ENCODE results near the gene HCN1.
"Not testable (repeated sequence)": the region's sequence is repeated elsewhere in the genome, so short reads cannot be mapped to it uniquely, and the experiment has no call there.

HCN1 gene

DNA sequence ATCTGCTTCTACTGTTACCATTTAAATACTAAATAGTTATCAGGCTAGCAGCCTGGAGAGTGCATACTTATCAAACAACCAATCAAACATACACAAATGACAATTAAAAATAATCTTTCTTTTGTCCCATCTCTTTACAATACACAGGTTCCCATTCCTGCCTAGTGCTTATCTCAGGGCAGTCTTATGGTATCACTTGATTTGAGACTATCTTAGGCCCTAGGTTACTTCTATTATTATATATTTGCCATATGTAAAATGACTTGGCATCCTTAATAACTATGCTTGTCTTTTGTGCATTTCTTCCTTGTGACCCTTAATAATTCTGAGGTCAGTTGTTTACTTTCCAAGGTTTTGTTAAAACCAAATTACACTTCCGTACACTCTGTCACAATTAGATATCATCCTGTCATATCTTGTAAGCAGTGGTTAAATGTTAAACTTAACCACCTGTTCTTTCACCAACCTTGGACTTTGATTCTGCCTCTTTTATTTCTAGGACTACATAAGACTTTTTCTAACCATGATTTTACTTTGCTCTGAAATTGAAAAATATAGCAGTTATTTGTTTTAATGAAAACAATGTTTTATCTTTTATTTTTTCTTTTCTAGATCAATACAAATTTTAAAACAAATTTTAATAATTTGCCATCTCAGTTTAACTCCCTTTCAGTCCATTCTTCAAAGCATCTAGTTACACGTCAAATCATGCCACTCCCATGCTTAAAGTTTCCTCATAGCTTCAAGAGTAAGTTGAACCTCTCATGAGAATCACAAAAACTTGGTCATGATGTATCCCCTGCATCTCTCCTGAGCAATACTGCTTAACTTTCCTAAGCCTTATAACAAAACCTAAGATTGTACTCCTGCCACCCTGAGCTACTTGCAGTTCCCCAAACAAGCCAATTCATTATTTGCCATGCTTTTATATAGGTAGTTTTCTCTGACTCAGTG, 281.3 kb downstream of the HCN1 start:
- DNase-seq, result no peak

DNA sequence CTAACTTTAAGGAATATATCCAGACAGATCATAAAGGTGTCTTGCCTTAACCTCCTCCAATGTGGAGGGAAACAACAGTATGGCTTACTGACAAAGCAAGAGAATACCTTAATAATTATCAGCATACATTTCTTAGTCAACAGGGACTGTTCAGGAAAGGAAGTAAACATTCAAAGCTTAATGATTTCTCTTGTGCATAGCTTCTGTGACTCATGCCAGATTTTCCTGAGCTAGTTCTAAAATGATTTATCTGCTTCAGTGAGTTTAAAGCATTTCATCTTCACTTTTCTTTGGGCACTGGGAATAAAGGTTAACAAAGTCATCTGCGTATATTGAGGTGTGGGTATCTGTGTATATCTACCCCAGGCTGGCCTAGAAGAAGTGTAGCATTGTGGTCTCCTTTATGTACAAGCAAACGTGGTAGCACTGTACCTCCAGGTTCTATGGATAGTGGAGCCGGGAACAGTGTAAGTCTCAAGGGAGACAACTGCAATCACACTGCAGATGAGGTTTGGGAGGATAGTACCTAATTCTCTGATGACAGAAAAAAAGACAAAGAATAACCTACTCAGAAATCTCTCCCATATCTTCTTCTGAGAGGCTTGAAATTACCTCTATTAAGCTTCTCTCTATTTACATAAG, 284.1 kb downstream of the HCN1 start:
- DNase-seq, result no peak

DNA sequence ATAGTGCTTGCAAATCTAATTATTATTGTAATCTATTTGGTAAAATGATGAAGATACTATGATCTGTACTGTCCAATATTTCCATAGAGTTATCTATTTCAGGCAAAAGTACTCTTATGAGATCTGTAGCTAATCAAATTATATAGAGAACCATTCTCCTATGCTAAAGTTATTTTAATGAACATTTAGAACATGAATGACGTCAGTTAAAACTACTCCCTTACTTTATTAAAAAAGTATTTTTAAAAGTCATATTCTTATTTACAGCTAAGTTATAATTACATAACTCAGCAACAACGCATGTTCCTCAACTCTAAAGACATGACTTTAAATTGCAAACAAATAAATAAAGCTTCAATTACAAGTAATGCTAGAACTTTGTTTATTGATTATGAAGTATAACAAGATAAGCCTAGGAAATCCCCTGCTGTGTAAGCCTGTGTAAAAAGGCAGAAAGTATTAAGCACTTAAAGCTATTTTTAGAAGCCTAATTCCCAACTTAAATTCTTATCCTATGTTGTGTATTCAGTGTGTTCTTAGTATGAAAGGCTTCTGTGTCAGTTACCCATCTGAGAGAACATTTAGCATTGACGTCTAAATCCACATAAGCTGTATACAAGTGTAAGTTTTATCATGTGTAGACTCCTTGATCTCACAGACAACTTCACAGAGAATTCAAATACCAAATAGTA, 285.7 kb downstream of the HCN1 start:
- DNase-seq, result no peak

DNA sequence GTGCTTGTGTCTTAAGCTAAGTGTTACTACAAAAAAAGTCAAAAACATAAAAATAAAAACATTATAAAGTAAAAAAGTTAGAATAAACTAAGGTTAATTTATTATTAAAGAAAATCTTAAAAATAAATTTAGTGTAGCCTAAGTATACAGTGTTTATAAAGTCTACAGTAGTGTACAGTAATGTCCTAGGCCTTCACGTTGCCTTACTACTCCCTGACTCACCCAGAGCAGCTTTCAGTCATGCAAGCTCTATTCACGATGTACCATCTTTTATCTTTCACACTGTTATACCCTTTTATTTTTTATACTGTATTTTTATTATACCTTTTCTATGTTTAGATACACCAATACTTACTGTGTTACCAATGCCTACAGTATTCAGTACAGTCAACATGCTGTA, 288.1 kb downstream of the HCN1 start:
- DNase-seq, result no peak

DNA sequence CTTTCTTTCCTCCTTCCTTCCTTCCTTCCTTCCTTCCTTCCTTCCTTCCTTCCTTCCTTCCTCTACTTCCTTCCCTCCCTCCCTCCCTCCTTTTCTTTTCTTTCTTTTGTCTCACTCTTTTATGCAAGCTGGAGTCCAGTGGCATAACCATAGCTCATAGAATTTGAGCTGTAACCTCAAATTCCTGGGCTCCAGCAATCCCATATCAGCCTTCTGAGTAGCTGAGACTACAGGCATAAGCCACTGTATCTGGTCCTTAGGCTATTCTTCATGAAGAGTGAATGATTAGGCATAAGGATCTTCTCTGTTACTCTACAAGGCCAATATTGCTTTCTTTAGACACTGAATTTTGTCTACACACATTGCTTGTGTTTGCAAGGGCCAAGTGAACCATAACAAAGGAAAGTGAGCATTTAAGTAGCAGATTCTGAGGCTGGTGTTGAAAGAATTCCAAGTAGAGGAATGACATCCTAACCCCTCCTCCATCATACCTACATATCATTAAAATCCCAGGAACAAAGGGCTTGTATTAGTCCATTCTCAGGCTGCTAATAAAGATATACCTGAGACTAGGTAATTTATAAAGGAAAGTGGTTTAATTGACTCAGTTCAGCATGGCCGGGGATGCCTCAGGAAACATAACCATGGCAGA, 293.2 kb downstream of the HCN1 start:
- DNase-seq, result no peak

DNA sequence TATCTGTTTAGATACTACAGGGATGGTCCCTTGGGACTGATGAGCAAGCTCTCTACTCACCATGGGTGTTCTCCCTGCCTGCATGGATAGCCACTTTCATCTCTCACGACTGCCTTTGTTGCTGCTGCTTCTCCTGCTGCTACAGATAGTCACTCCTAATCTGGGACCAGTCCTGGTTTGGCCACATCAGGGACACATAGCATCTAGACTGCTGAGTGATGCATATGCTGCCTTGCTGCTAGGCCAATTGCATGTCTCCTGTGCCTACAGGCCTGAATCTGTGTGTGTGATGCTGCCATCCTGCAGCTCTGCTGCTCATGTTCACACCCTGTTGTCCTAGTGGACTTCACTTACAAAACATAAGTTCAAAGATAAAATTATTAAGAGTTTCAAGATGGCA, 297.1 kb downstream of the HCN1 start:
- no peak for DNase-seq

DNA sequence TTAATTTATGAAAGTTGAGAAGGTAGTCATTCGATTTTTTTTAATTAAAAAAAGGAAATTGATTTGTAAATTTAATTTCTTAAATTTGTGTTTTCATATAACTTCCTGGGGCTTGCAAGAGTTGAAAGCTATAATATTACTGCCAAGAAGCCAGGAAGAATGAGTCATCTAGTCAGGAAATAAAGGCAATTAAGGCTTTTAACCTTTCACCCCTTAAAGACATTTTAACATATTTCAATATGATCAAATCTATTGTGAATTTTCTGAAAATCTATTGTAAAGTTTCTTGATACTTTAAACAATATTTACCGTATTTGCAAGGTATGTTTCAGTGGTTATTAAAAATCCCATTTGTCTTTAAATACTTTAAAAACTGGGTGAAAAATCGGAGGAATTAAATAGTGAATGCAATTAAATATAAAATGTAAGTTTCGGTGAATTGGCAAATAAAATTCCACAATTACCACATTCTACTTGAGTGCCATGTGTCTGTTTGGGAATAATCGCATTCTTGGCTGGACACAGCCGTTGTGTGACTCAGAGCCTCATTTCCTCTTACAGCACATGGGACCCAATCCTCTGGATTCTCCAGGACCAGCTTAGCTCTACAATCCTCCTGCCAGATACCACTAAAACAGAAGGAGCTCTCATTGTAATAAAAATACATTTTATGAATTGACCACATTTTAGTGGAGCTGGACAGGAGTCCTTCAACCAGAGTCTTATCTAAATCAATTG, 310.7 kb downstream of the HCN1 start:
- DNase-seq, result no peak

DNA sequence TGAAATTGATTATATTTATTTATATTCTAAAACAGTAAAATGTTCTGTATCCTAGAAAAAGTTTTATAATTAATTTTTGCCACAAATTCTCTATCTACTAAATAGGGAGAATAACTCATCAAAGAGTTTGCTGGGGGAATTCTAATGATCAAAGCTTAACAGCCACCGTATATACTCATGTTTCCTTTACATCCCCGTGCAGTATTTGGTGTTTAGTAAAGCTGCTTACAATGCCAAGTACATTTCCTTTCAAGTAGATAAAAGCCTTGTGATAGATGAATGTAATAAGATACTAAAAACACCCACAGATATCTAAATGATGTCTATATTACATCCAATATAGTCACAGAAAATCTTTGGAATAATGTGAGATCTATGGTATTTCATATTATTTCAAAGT, 312.2 kb downstream of the HCN1 start:
- no peak for DNase-seq

DNA sequence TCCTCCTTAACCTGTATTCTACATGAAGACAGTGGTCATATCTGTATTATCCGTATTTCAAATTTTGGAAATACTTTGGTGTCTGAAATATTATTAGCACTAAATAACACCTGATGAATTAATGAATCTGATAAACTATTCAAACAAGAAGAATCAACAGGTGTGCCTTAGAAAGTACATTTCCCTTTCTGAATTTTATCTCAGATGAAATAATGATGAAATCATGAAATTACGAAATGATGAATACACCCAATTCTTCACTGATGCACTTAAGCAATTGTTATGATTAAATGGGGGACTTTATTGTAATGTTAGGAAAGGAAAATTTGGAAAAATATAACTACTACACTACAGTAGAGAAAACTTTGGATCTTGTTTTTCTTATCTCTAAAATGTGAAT, 313.6 kb downstream of the HCN1 start:
- no peak for DNase-seq

DNA sequence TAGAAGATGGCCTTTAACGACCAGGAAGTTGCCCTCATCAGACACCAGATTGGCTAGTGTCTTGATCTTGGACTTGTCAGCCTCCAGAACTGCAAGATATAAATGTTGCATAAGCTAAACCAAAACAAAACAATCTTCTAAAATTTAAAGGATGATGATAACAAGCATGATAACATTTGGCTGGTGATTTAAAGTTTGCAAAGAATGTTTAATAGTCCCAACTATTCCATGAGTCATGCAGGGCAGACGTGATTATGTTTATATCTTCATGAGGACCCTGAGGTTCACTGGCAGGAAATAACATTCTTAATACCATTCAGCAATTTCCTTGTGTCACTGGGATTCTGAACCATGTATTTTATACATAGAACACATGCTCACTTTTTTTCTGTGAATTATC, 319.8 kb downstream of the HCN1 start:
- no peak for DNase-seq

DNA sequence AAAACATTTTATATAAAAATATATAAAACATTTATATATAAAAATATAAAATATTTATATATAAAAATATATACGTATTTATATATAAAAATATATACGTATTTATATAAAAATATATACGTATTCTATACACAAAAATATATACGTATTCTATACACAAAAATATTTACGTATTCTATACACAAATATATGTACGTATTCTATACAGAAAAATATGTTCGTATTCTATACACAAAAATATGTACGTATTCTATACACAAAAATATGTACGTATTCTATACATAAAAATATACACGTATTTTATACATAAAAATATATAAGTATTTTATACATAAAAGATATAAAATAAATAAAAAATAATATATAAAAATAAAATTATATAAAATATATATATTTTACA, 323.6 kb downstream of the HCN1 start:
- DNase-seq, result no peak

DNA sequence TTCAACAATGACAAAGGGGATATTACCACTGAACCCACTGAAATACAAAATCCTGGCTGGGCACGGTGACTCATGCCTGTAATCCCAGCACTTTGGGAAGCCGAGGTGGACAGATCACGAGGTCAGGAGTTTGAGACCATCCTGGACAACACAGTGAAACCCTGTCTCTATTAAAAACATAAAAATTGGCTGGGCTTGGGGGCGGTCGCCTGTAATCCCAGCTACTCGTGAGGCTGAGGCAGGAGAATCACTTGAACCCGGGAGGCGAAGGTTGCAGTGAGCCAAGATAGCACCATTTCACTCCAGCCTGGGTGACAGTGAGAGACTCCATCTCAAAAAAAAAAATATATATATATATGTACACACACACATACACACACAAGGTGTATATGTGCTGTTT, 324.8 kb downstream of the HCN1 start:
- not testable (repeated sequence) for DNase-seq

DNA sequence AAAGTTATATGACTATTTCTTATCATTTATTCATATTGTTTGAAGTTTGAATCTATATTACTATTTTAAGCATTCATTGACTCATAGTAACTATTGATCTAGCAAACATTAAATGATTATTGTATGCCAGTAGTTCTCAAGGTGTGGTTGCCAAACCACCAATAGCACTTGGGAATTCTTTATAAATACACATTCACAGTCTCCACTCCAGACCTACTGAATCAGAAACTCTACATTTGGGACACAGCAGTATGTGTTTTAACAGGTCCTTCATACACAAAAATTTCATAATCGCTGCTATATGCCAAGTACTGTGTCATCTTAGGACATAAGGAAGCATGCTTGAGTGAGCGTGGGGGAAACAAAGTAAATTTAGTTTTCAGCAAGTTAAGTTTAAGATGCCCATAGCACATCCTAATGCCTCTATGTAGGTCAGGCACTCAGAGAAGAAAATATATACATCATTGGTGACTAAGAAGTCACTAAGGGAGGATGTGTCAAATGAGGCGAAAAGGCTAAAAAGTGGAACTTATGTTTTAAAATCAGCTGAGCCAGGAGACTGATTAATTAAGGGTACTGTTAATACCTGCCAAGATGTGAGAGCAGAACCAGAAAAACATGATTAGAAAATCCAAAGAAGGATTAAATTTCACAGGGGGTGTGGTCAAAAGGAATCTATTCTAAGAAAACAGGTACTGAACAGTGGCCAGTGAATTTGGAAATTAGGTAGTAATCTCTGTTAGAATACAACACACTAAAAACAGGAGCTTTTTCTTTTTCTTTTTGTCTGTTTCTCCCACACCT, 340.8 kb downstream of the HCN1 start:
- no peak for DNase-seq

DNA sequence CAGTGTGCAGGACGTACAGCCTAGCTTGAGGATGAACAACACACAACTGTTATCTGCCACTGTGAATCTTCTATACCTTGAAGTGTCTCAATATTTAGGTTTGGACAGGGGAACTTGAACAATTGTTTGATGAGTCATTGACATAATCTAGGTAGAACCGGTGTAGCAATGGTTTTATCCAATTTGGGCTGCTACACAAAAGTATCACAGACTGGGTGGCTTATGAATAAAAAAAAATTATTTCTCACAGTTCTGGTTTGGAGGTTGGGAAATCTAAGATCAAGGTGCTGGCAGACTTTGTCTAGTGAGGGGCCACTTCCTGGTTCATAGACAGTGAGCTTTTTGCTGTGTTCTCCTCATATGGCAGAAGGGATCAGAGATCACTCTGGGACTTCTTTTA, 359.7 kb downstream of the HCN1 start:
- no peak for DNase-seq

DNA sequence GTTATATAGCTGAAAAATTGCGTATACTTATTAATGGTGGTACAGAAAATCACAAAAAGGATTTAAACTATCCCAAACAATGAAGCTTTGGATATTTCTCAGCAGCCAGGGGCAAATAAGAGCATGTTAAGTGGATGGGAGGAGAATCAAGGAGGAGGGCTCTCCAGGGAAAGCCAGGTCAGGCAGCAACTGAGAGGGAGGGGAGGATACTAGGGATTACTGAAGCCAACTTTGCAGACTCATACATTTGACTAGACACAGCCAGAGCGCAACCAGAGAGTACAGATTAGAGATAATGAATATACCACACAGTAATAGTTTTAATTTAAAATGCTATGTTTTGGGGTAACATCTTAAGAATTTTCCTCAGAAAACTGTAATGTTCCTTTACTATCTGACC, 360.2 kb downstream of the HCN1 start:
- no peak for DNase-seq

DNA sequence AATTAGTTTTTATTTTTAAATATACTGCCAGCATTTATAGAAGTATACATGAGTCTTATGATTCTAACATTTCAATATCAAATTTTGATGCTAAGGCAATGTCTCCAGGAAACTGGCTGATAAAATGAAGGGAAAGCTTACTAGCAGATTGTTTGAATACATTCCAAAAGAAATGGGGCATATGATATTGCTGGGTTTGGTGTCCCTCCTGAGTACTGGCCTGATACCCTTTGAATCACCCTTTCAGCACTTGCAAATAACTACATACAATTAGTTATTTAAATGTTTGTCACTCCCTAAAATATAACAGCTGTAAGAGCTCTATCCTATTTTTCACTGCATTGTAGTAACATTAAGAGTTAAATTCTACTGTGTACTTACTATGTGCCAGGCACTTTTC, 360.8 kb downstream of the HCN1 start:
- no peak for DNase-seq

DNA sequence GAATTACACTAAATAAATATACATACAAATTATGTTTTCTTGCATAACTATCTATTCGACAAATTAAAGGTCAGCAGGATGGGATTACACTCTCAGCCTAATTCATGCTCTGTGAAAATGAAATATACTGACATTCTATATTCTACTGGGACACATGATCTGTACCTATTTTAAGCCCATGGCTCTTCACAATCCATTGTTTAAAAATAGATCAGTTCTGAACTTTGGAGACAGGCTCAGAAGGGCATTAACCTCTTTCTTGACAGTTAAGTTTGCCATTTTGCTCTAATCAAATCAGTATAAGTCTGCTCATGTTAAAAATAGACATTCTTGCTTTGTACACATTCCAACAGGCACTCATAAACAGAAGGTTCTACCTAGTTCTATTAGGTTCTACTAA, 361.2 kb downstream of the HCN1 start:
- no peak for DNase-seq

DNA sequence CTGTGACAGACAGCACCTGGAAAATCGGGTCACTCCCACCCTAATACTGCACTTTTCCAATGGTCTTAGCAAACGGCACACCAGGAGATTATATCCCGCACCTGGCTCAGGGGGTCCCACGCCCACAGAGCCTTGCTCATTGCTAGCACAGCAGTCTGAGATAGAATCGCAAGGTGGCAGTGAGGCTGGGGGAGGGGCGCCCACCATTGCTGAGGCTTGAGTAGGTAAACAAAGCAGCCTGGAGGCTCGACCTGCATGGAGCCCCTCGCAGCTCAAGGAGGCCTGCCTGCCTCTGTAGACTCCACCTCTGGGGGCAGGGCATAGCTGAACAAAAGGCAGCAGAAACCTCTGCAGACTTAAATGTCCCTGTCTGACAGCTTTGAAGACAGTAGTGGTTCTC, 383.6 kb downstream of the HCN1 start:
- DNase-seq, result not testable (repeated sequence)

DNA sequence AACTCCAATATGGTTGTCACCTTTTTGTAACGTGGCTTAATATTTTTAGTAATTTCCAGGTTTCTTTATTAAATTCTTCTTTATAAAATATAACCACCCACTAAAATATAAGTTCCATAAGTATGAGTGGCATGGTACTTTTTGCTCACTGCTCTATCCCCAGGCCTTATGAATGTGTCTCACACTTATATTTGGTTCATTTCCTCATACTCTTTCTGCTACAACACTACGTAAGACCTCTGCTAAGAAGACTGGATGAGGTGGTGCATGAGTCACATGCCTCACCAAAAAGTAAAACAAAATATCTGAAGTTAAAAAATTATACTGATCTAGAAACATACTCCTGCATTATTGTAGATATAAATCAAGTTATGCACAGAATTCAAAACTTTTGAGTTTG, 400.9 kb downstream of the HCN1 start:
- DNase-seq, result no peak

DNA sequence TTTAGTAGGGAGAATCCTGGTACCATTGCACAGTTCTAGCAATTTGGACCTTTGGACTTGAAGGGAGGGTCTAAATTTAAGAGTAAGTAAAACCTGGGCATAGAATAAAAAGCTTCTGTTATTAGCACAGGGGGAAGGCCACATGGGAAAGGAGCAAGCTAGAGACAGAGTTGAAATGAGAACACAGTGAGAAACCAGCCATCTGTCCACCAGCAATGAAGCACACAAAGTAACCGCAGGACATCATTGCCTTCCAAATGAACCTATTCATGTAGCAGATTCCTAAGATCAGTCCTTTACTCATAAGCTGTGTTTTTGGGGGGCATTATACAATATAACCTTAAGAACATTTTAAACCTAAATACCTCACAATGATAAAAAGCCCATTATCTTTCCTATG, 407.4 kb downstream of the HCN1 start:
- no peak for DNase-seq

DNA sequence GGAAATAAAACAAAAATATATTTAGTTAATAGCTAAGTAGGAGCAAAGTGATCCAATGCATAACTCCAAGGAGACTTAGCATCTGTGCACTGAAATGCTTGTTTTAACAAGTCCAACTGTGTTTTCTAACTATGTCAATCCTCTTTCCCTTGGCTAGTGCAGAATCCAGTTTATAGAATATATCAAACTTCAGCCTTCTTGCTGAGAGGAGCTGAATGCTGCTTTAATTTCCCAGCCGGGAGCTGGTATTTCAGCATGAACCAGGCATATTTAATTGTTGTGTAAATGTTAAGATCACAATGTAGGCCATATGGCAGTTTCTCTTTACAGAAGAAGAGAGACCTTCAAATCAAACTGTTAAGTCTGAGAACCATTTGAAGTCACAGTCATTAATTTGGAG, 411.7 kb downstream of the HCN1 start:
- DNase-seq, result no peak

DNA sequence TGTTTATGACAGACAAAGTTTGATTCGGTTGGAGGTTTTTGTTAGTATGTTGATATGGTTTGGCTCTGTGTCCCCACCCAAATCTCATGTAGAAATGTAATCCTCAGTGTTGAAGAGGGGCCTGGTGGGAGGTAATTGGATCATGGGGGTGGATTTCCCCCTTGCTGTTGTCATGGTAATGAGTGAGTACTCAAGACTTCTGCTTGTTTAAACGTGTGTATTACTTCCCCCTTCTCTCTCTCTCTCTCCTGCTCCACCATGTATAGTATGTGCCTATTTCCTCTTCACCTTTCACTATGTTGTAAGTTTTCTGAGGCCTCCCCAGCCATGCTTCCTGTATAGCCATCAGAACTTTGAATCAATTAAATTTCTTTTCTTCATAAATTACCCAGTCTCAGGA, 415.1 kb downstream of the HCN1 start:
- DNase-seq, result no peak
